GM18505 (cell line): ENCODE results near the gene SCAMP3.
A peak's percentile ranks its signal among the peaks of the same experiment; 100 is the strongest.

ENCODE experiments used
- ATAC-seq: cut with Tn5 transposase; IDR thresholded peaks from one replicate; pipeline ENCODE4 v1.9.1; 2021; ENCODE audit not compliant: unreplicated experiment
- POLR2A ChIP-seq: IDR thresholded peaks from 4 replicates; pipeline ENCODE4 v1.6.1; 2011; ENCODE audit warnings: borderline replicate concordance; ENCODE audit not compliant: insufficient read depth, insufficient read length; ENCODE audit errors: extremely low read depth

Gene SCAMP3

GRCh38 chr1:155206891-155207805 lies 55.0 kb downstream of the SCAMP3 start:
- TF ChIP-seq POLR2A = peak; percentile 28
- no peak for ATAC-seq
